ENCODE results near the gene TMEM41B.

The TMEM41B gene

DNA sequence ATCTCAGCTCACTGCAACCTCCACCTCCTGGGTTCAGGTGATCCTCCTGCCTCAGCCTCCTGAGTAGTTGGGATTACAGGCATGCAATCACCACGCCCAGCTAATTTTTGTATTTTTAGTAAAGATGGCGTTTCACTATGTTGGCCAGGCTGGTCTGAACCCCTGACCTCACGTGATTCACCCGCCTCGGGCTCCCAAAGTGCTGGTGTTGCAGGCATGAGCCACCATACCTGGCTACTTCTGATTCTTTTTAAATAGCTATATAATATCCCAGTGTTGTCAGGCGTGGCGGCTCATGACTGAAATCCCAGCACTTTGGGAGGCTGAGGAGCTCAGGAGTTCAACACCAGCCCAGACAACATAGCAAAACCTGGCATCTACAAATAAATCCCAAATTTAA, 20.7 kb downstream of the TMEM41B start:
- TF ChIP-seq POLR2AphosphoS5 (IDR thresholded peaks at IDR 0.05; ENCODE audit: low read depth, low read length) (no peak), TAF1 (IDR thresholded peaks at IDR 0.05; ENCODE audit: borderline replicate concordance, insufficient read depth, low read length) (no peak), FOXP2 (optimal IDR thresholded peaks at IDR 0.05; ENCODE audit: borderline replicate concordance, extremely low read depth, extremely low read length, insufficient read depth) (no peak), SIN3A (IDR thresholded peaks at IDR 0.05; ENCODE audit: borderline replicate concordance, insufficient read depth, low read length) (no peak)
- TF ChIP-seq, protein P1, sequence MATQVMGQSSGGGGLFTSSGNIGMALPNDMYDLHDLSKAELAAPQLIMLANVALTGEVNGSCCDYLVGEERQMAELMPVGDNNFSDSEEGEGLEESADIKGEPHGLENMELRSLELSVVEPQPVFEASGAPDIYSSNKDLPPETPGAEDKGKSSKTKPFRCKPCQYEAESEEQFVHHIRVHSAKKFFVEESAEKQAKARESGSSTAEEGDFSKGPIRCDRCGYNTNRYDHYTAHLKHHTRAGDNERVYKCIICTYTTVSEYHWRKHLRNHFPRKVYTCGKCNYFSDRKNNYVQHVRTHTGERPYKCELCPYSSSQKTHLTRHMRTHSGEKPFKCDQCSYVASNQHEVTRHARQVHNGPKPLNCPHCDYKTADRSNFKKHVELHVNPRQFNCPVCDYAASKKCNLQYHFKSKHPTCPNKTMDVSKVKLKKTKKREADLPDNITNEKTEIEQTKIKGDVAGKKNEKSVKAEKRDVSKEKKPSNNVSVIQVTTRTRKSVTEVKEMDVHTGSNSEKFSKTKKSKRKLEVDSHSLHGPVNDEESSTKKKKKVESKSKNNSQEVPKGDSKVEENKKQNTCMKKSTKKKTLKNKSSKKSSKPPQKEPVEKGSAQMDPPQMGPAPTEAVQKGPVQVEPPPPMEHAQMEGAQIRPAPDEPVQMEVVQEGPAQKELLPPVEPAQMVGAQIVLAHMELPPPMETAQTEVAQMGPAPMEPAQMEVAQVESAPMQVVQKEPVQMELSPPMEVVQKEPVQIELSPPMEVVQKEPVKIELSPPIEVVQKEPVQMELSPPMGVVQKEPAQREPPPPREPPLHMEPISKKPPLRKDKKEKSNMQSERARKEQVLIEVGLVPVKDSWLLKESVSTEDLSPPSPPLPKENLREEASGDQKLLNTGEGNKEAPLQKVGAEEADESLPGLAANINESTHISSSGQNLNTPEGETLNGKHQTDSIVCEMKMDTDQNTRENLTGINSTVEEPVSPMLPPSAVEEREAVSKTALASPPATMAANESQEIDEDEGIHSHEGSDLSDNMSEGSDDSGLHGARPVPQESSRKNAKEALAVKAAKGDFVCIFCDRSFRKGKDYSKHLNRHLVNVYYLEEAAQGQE (IDR thresholded peaks at IDR 0.05; ENCODE audit: insufficient read depth in 1 of 2, low read depth in 2 of 2, low read length in 2 of 2) = no peak

DNA sequence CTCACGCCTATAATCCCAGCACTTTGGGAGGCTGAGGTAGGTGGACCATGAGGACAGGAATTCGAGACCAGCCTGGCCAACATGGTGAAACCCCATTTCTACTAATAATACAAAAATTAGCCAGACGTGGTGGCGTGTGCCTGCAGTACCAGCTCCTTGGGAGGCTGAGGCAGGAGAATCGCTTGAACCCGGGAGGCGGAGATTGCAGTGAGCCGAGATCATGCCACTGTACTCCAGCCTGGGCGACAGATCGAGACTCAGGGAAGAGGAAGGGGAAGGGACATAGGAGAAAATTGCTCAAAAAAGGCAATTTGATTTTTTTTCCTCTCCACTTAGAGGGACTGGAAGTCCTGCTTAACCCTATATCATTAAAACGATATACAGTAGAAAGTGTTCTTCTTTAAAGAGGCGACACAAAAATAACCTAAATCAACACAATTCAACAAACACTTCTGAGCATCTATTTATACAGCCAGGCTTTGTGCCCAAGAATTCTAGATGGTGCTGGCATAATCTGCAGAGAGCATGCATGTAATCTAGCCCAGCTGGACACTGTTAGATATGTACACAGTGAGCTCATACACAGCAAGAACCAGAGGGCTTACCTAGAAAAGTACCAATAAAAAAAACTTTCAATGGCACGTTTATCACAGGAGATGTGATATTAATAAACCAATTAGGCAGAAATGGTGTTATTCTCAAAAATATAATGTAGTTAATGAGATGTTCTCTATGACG, 28.4 kb downstream of the TMEM41B start:
- TF ChIP-seq TAF1 (IDR thresholded peaks at IDR 0.05; ENCODE audit: borderline replicate concordance, insufficient read depth, low read length) (no peak), POLR2AphosphoS5 (IDR thresholded peaks at IDR 0.05; ENCODE audit: low read depth, low read length) (no peak), SIN3A (IDR thresholded peaks at IDR 0.05; ENCODE audit: borderline replicate concordance, insufficient read depth, low read length) (no peak), FOXP2 (optimal IDR thresholded peaks at IDR 0.05; ENCODE audit: borderline replicate concordance, extremely low read depth, extremely low read length, insufficient read depth) (no peak)
- TF ChIP-seq, protein P1 (IDR thresholded peaks at IDR 0.05; ENCODE audit: insufficient read depth in 1 of 2, low read depth in 2 of 2, low read length in 2 of 2) = no peak

DNA sequence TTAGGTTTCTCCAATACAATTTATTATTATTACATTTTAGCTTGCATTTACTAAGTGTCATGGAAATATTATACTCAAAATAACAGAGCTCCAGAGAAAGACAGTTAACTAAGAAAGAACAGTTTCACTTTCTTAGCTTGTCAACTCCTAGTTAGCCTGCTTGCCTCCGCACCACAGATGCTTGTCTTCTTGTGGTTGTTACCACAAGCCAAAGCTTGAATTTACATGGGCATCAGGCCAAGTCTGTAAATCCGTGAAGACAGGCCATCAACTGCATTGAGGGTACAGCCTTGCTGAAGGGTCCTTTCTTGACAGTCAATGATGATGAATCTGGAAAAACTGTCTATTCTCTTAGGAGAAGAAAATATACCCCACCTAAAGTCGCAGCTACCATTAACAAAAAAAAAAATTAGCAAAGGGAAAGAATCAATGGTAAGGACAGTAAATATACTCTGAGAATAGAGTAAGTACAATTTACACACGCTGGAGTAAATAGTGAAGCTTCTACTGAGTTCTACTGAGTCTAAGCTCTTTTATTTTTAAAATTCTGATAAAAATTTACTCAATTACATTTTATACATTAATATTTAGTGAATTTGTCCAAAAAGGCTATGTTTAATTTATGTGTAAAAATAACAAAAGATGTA, 33.6 kb downstream of the TMEM41B start:
- TF ChIP-seq SIN3A (IDR thresholded peaks at IDR 0.05; ENCODE audit: borderline replicate concordance, insufficient read depth, low read length) = 0 out of 2 replicates have a peak, but pooled peaks have one; percentile 41
- TF ChIP-seq, protein P1 (IDR thresholded peaks at IDR 0.05; ENCODE audit: insufficient read depth in 1 of 2, low read depth in 2 of 2, low read length in 2 of 2) = no peak

DNA sequence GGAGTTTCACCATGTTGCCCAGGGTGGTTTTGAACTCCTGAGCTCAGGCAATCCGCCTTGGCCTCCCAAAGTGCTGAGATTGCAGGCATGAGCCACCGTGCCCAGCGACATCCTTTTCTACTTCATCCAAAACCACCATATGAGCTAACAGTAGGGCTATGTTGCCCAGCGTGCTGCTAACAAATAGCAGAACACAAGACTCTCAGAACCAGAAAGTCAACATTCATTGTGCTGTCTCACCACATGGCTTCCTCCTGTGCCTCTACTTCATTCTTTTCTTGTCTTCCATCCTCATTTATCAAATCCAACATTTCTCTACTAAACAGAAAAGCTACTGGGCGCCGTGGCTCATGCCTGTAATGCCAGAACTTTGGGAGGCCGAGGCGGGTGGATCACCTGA, 37.2 kb downstream of the TMEM41B start:
- no peak for TF ChIP-seq FOXP2 (optimal IDR thresholded peaks at IDR 0.05; ENCODE audit: borderline replicate concordance, extremely low read depth, extremely low read length, insufficient read depth)
- no peak for TF ChIP-seq SIN3A (IDR thresholded peaks at IDR 0.05; ENCODE audit: borderline replicate concordance, insufficient read depth, low read length)
- TF ChIP-seq, protein P1 (IDR thresholded peaks at IDR 0.05; ENCODE audit: insufficient read depth in 1 of 2, low read depth in 2 of 2, low read length in 2 of 2) = no peak
- TF ChIP-seq POLR2AphosphoS5 (IDR thresholded peaks at IDR 0.05; ENCODE audit: low read depth, low read length) = no peak

Data from PFSK-1 (cell line).